ENCODE data around the gene PHF1.

Gene PHF1

GRCh38 chr6:33438978-33439594 is 28.3 kb downstream of the PHF1 start:
- peaks cover 48% of the 10 kb centered on the region; the same call in 1 of the 2 replicates for H3K36me3 ChIP-seq (ENCODE audit: insufficient read depth, low read length)

DNA sequence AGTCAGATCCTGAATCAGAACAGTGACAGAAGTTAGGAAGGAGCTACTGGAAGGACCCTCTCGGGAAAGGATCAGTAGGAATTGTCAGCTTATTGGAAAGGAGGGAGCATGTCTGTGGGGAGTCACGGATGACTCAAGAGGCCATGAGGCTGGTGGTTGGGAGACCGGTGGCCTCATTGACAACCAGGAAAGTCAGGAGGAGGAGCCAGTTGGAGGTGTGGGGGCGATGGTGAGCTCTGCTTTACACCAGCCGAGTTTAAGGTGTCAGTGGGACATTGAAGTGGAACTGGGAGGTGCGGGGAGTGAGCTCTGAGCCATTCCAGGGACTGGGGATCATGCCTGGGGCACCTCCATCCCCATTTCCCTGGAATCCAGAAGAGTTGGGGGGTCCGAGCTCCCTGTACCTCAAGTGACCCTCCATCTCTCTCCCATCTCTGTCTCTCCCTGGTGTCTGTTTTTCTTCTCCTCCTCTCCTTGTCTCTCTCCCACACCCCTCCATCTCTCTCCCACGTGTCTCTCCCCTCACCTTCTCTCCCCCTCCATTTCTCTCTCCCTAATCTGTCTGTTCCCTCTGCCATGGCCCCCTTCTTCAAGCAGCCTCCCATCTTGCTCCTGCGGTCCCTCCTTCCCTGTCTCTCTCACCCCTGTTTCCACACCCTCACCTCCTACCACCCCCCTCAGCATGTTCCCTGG is 29.3 kb downstream of the PHF1 start:
- Histone ChIP-seq H3K9ac (ENCODE audit: low read depth, low read length, poor library complexity, severe bottlenecking) (no peak overlapping the region), H3K4me2 (ENCODE audit: low read depth, low read length, poor library complexity, severe bottlenecking) (no peak overlapping the region), H3K36me3 (ENCODE audit: insufficient read depth, low read length) (peaks cover 55% of the 10 kb centered on the region; the same call in 1 of the 2 replicates), H3K4me3 (ENCODE audit: low read length, poor library complexity, severe bottlenecking) (no peak overlapping the region), H2AFZ (ENCODE audit: low read length) (no peak overlapping the region), H3K79me2 (ENCODE audit: insufficient read depth, low read length) (no peaks in the 10 kb centered on the region), H3K4me1 (ENCODE audit: insufficient read depth, low read length, poor library complexity, severe bottlenecking) (no peaks in the 10 kb centered on the region), H4K20me1 (ENCODE audit: insufficient read depth, low read length, poor library complexity, severe bottlenecking) (no peaks in the 10 kb centered on the region), H3K27me3 (ENCODE audit: insufficient read depth, low read length, poor library complexity, severe bottlenecking) (no peaks in the 10 kb centered on the region), H3F3A (ENCODE audit: low read depth) (no peaks in the 10 kb centered on the region), H3K9me3 (ENCODE audit: insufficient read depth, low read depth, low read length) (no peaks in the 10 kb centered on the region), H3K9me2 (replicated peaks; ENCODE audit: low read depth, low read length) (no peaks in the 10 kb centered on the region)
- TF ChIP-seq EZH2phosphoT487 (IDR thresholded peaks at IDR 0.05; ENCODE audit: borderline replicate concordance) (no peak), CTCF (conservative IDR thresholded peaks at IDR 0.05; ENCODE audit: low read length) (no peak)

More at GRCh38 chr6:33438978-33439594, 28.3 kb downstream of the PHF1 start:
- Histone ChIP-seq H3K27me3 (ENCODE audit: insufficient read depth, low read length, poor library complexity, severe bottlenecking) (no peaks in the 10 kb centered on the region), H3F3A (ENCODE audit: low read depth) (no peaks in the 10 kb centered on the region), H3K9me3 (ENCODE audit: insufficient read depth, low read depth, low read length) (no peaks in the 10 kb centered on the region), H3K9me2 (replicated peaks; ENCODE audit: low read depth, low read length) (no peaks in the 10 kb centered on the region), H3K4me3 (ENCODE audit: low read length, poor library complexity, severe bottlenecking) (no peak overlapping the region), H3K4me1 (ENCODE audit: insufficient read depth, low read length, poor library complexity, severe bottlenecking) (no peaks in the 10 kb centered on the region), H3K79me2 (ENCODE audit: insufficient read depth, low read length) (no peaks in the 10 kb centered on the region), H4K20me1 (ENCODE audit: insufficient read depth, low read length, poor library complexity, severe bottlenecking) (no peaks in the 10 kb centered on the region), H3K4me2 (ENCODE audit: low read depth, low read length, poor library complexity, severe bottlenecking) (no peak overlapping the region), H3K9ac (ENCODE audit: low read depth, low read length, poor library complexity, severe bottlenecking) (no peak overlapping the region), H2AFZ (ENCODE audit: low read length) (no peak overlapping the region)
- TF ChIP-seq EZH2phosphoT487 (IDR thresholded peaks at IDR 0.05; ENCODE audit: borderline replicate concordance) = no peak
- TF ChIP-seq CTCF (conservative IDR thresholded peaks at IDR 0.05; ENCODE audit: low read length) = no peak

GRCh38 chr6:33440649-33441309 is 30.0 kb downstream of the PHF1 start:
- Histone ChIP-seq H3K4me3 (ENCODE audit: low read length, poor library complexity, severe bottlenecking) (no peak overlapping the region), H3K79me2 (ENCODE audit: insufficient read depth, low read length) (no peaks in the 10 kb centered on the region), H3K27me3 (ENCODE audit: insufficient read depth, low read length, poor library complexity, severe bottlenecking) (no peaks in the 10 kb centered on the region), H3K4me1 (ENCODE audit: insufficient read depth, low read length, poor library complexity, severe bottlenecking) (no peaks in the 10 kb centered on the region), H4K20me1 (ENCODE audit: insufficient read depth, low read length, poor library complexity, severe bottlenecking) (no peaks in the 10 kb centered on the region), H3K9me3 (ENCODE audit: insufficient read depth, low read depth, low read length) (no peaks in the 10 kb centered on the region), H3K9me2 (replicated peaks; ENCODE audit: low read depth, low read length) (no peaks in the 10 kb centered on the region), H3F3A (ENCODE audit: low read depth) (no peaks in the 10 kb centered on the region), H3K9ac (ENCODE audit: low read depth, low read length, poor library complexity, severe bottlenecking) (no peak overlapping the region), H3K4me2 (ENCODE audit: low read depth, low read length, poor library complexity, severe bottlenecking) (no peak overlapping the region), H2AFZ (ENCODE audit: low read length) (no peak overlapping the region), H3K36me3 (ENCODE audit: insufficient read depth, low read length) (peaks cover 48% of the 10 kb centered on the region; the same call in 1 of the 2 replicates)
- TF ChIP-seq CTCF (conservative IDR thresholded peaks at IDR 0.05; ENCODE audit: low read length) (no peak), EZH2phosphoT487 (IDR thresholded peaks at IDR 0.05; ENCODE audit: borderline replicate concordance) (no peak)

All from Loucy (cell line).